ENCODE results near the gene GAS6.

The GAS6 gene

DNA sequence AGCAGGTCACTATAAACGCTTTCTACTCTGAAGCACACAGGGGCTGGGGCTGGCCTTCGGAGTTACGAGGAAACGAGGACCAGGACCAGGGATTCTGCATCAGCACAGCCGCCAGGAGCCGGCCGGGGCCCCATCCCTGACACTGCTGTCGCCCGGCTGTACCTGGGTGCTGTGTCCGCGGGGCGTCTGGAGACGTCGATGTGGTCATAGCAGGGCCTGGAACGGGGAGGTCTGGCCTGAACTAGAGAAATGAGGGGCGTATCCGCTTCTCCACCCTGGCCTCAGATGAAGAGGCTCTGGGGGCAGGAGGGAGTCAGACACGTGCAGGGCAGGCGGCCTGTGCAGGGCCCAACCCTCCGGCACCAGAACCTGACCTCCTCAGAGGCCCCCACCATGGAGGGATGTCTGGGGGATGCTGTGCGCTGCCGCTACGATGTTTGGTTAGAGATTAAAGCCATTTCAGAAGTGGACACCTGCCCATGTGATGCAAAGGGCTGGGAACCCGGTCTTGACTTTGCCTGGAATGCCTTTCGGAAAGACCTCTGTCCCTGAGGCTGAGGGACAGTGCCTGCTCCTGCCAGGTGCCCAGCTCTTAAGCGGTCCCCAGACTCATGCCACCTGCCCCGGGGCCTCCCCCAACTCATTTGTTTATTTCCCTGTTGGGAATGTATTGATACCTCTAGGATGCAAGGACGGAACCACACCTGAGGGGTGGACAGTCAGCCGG lies 21.4 kb downstream of the GAS6 start:
- no peaks in the 10 kb centered on the region for H3K36me3 ChIP-seq (ENCODE audit: low read length)
- H3K27ac ChIP-seq (ENCODE audit: low read depth, low read length): no peak overlapping the region
- no peaks in the 10 kb centered on the region for H3K27me3 ChIP-seq (ENCODE audit: low read length)

DNA sequence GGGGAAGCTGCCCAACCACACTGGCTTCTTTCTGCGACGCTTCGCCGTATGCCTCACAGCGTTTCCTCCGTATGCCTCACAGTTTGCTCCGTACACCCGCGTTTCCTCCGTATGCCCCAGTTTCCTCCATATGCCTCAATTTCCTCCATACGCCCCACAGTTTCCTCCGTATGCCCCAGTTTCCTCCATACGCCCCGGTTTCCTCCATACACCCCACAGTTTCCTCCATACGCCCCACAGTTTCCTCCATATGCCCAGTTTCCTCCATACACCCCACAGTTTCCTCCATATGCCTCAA lies 22.6 kb downstream of the GAS6 start:
- Histone ChIP-seq H4K20me1 (ENCODE audit: low read depth, low read length) (no peaks in the 10 kb centered on the region), H3K4me2 (ENCODE audit: low read depth, low read length, poor library complexity, severe bottlenecking) (no peak overlapping the region), H3K27ac (ENCODE audit: low read depth, low read length) (no peak overlapping the region)

More for the DNA sequence above, 21.4 kb downstream of the GAS6 start:
- no peak overlapping the region for H3K9ac ChIP-seq (ENCODE audit: low read length)
- no peaks in the 10 kb centered on the region for H3K79me2 ChIP-seq (ENCODE audit: insufficient read depth, low read length)
- H4K20me1 ChIP-seq (ENCODE audit: low read depth, low read length): no peaks in the 10 kb centered on the region
- TF ChIP-seq, protein P1, sequence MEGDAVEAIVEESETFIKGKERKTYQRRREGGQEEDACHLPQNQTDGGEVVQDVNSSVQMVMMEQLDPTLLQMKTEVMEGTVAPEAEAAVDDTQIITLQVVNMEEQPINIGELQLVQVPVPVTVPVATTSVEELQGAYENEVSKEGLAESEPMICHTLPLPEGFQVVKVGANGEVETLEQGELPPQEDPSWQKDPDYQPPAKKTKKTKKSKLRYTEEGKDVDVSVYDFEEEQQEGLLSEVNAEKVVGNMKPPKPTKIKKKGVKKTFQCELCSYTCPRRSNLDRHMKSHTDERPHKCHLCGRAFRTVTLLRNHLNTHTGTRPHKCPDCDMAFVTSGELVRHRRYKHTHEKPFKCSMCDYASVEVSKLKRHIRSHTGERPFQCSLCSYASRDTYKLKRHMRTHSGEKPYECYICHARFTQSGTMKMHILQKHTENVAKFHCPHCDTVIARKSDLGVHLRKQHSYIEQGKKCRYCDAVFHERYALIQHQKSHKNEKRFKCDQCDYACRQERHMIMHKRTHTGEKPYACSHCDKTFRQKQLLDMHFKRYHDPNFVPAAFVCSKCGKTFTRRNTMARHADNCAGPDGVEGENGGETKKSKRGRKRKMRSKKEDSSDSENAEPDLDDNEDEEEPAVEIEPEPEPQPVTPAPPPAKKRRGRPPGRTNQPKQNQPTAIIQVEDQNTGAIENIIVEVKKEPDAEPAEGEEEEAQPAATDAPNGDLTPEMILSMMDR (IDR thresholded peaks at IDR 0.05; ENCODE audit: insufficient read depth, low read length, poor library complexity, severe bottlenecking): no peak
- no peaks in the 10 kb centered on the region for H3K9me2 ChIP-seq (replicated peaks; ENCODE audit: insufficient read depth, low read length)
- H3K4me2 ChIP-seq (ENCODE audit: low read depth, low read length, poor library complexity, severe bottlenecking): no peak overlapping the region
- no peak overlapping the region for H2AFZ ChIP-seq (ENCODE audit: low read depth, low read length, severe bottlenecking)
- H3K9me3 ChIP-seq (ENCODE audit: insufficient read depth, low read length): no peaks in the 10 kb centered on the region
- H3K4me3 ChIP-seq (ENCODE audit: insufficient read depth, low read length, poor library complexity, severe bottlenecking): no peak overlapping the region
- H3F3A ChIP-seq (ENCODE audit: insufficient read depth): no peaks in the 10 kb centered on the region

DNA sequence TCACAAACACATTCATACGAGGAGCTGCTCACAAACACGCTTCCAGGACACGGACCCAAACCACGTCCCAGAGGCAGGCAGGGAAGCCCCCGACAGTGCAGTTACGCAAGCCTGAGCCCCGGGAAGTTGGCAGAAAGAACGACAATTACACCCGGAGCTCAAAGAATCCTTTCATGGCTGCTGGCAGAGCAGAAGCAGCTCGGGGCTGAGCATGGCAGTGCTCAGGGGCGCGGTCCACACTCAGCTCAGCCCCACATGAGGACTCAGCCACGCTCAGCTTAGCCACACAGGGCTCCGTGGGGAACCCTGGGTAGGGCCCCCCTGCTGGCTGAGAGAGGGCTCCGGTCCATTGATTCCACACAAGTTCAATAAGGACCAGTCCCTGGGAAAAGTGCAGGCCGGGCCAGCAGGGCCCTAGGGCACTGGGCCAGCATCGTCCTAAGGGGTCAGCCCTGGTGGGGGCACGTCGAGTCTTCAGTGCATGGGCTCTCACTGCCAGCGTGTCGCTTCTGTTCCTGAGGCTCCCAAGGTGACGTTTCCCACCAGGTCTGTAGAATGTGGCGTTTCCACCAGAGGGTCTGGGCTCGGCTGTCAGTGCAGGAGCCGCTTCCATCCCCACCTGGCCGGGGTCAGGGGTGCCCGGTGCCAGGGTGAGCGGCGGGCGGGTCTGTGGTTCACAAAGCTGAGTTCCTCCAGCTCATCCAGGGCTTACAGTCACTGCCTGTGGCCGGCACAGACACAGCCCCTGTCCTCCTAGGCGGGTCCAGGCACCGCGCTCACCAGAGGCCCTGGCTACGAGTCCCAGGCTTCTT lies 23.1 kb downstream of the GAS6 start:
- no peaks in the 10 kb centered on the region for H3K9me2 ChIP-seq (replicated peaks; ENCODE audit: insufficient read depth, low read length)
- H3K27me3 ChIP-seq (ENCODE audit: low read length): no peaks in the 10 kb centered on the region
- no peaks in the 10 kb centered on the region for H3K79me2 ChIP-seq (ENCODE audit: insufficient read depth, low read length)
- no peaks in the 10 kb centered on the region for H4K20me1 ChIP-seq (ENCODE audit: low read depth, low read length)
- no peak overlapping the region for H3K27ac ChIP-seq (ENCODE audit: low read depth, low read length)
- H3K4me2 ChIP-seq (ENCODE audit: low read depth, low read length, poor library complexity, severe bottlenecking): no peak overlapping the region
- H3K36me3 ChIP-seq (ENCODE audit: low read length): no peaks in the 10 kb centered on the region
- no peak overlapping the region for H3K4me3 ChIP-seq (ENCODE audit: insufficient read depth, low read length, poor library complexity, severe bottlenecking)
- TF ChIP-seq EZH2phosphoT487 (conservative IDR thresholded peaks at IDR 0.05; ENCODE audit: low read length): no peak
- no peak overlapping the region for H3K9ac ChIP-seq (ENCODE audit: low read length)
- no peak overlapping the region for H2AFZ ChIP-seq (ENCODE audit: low read depth, low read length, severe bottlenecking)
- no peaks in the 10 kb centered on the region for H3F3A ChIP-seq (ENCODE audit: insufficient read depth)
- H3K9me3 ChIP-seq (ENCODE audit: insufficient read depth, low read length): no peaks in the 10 kb centered on the region

More for the DNA sequence above, 22.6 kb downstream of the GAS6 start:
- no peak overlapping the region for H3K4me3 ChIP-seq (ENCODE audit: insufficient read depth, low read length, poor library complexity, severe bottlenecking)
- no peaks in the 10 kb centered on the region for H3K9me2 ChIP-seq (replicated peaks; ENCODE audit: insufficient read depth, low read length)
- H3K79me2 ChIP-seq (ENCODE audit: insufficient read depth, low read length): no peaks in the 10 kb centered on the region
- no peak for TF ChIP-seq EZH2phosphoT487 (conservative IDR thresholded peaks at IDR 0.05; ENCODE audit: low read length)
- TF ChIP-seq, protein P1 (IDR thresholded peaks at IDR 0.05; ENCODE audit: insufficient read depth, low read length, poor library complexity, severe bottlenecking): no peak
- H3K36me3 ChIP-seq (ENCODE audit: low read length): no peaks in the 10 kb centered on the region
- no peaks in the 10 kb centered on the region for H3K27me3 ChIP-seq (ENCODE audit: low read length)
- no peak overlapping the region for H2AFZ ChIP-seq (ENCODE audit: low read depth, low read length, severe bottlenecking)
- H3K9ac ChIP-seq (ENCODE audit: low read length): no peak overlapping the region
- H3F3A ChIP-seq (ENCODE audit: insufficient read depth): no peaks in the 10 kb centered on the region
- no peaks in the 10 kb centered on the region for H3K9me3 ChIP-seq (ENCODE audit: insufficient read depth, low read length)

All from SU-DHL-6 (cell line).